ENCODE measurements around the gene AGBL5. TPM values are rescaled to one million over a fixed set of nuclear protein-coding genes. Genes with fewer than 3 reads are reported as not detected.

Gene AGBL5
- total RNA-seq, 2 experiments from 2014 or later = 37.4 to 42.0 TPM

DNA sequence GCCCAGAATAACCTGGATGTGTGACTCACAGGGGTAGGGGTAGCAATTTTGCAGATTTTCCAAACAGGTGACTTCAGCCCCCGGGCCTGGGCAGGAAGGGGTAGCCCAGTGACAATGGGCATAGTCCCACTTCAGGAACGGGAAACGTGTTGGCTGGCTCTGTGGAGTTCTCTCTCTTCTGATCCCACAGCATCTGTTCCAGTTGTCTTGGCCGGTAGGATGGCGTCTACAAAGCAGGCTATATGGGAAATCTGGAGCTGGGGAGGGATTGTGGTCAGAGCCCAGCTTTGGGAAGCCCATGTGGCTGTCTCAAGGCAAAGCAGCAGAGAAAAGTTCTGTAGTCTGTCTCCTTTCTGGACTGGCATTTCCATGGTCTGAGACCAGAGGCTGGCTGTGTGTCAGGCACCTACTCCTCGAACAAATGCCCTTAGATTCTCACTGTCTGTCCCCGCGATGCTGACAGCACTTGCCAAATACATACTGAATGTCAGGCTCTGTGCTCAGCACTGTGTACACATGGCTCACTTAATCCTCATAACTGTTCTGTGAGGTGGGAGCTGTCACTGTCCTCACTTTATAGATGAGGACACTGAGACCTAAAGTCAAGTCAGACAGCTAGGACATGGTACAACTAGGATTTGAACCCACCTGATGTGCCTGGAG, 36.6 kb upstream of the AGBL5 start:
- POLR2A ChIA-PET = interaction anchor here (0.5 to 0.8 kb wide), 2 partner anchors 10 to 20 kb away, joined by 3 to 5 read pairs; no protein-coding TSS in a partner anchor
- Histone ChIP-seq H3K9me3 (ENCODE audit: low read length) (no peaks in the 10 kb centered on the region), H3K27ac (ENCODE audit: low read depth, low read length, poor library complexity, severe bottlenecking) (no peak overlapping the region), H2AFZ (ENCODE audit: low read length) (no peak overlapping the region), H4K20me1 (ENCODE audit: insufficient read depth, low read length) (no peaks in the 10 kb centered on the region), H3K4me3 (ENCODE audit: low read depth, low read length, poor library complexity, severe bottlenecking) (no peak overlapping the region), H3K4me2 (ENCODE audit: low read length) (no peak overlapping the region), H3K79me2 (ENCODE audit: insufficient read depth, low read depth, low read length) (no peaks in the 10 kb centered on the region), H3K4me1 (ENCODE audit: insufficient read depth, low read length, poor library complexity, severe bottlenecking) (peaks cover 9% of the 10 kb centered on the region), H3K36me3 (ENCODE audit: insufficient read depth, low read length) (no peaks in the 10 kb centered on the region), H3K9me2 (ENCODE audit: insufficient read depth, low read length) (no peaks in the 10 kb centered on the region)
- DNase-seq (ENCODE audit: low spot score) = no peak
- BruUV-seq (replicated peaks) = no TSS peak
- intact Hi-C loops (cut with micrococcal nuclease; ENCODE audit: unreplicated experiment) = loop anchor here (5.0 kb wide), 1 partner anchor 168 kb away; the partner anchor contains the start of gene DPYSL5
- CTCF ChIA-PET (ENCODE audit: unreplicated experiment) = no interaction called here
- TF ChIP-seq, protein P1, sequence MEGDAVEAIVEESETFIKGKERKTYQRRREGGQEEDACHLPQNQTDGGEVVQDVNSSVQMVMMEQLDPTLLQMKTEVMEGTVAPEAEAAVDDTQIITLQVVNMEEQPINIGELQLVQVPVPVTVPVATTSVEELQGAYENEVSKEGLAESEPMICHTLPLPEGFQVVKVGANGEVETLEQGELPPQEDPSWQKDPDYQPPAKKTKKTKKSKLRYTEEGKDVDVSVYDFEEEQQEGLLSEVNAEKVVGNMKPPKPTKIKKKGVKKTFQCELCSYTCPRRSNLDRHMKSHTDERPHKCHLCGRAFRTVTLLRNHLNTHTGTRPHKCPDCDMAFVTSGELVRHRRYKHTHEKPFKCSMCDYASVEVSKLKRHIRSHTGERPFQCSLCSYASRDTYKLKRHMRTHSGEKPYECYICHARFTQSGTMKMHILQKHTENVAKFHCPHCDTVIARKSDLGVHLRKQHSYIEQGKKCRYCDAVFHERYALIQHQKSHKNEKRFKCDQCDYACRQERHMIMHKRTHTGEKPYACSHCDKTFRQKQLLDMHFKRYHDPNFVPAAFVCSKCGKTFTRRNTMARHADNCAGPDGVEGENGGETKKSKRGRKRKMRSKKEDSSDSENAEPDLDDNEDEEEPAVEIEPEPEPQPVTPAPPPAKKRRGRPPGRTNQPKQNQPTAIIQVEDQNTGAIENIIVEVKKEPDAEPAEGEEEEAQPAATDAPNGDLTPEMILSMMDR (conservative IDR thresholded peaks at IDR 0.05; ENCODE audit: low read length) = no peak

DNA sequence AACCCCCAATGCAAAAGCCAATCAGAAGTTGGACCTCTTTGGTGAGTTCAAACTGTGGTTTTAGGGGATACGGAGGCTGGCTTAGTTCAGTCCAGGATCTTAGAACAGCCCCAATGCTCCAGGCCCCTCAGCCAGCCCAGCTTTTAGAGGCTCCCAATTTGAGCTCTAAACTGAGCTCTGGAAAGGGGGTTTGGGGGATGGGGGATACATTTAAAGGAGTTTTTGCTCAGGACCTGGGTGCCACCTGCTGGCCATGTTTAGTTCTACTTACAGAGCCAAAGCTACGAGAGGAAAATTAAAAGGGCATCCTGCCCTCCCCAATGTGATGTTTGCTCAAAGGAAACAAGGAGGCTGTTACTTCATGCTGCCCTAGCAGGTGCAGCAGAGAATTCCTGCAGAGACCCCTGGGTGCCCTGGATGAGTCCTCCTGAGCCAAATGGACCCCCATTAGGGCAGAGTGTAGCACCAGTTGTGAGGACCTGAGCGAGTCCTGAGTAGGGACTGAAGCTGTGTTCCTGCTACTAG, 34.6 kb upstream of the AGBL5 start:
- BruUV-seq (replicated peaks) = no TSS peak
- Histone ChIP-seq H3K9me3 (ENCODE audit: low read length) (no peaks in the 10 kb centered on the region), H3K4me3 (ENCODE audit: low read depth, low read length, poor library complexity, severe bottlenecking) (no peak overlapping the region), H3K79me2 (ENCODE audit: insufficient read depth, low read depth, low read length) (no peaks in the 10 kb centered on the region), H3K4me2 (ENCODE audit: low read length) (no peak overlapping the region), H3K9me2 (ENCODE audit: insufficient read depth, low read length) (no peaks in the 10 kb centered on the region), H3K27ac (ENCODE audit: low read depth, low read length, poor library complexity, severe bottlenecking) (no peak overlapping the region), H4K20me1 (ENCODE audit: insufficient read depth, low read length) (no peaks in the 10 kb centered on the region), H2AFZ (ENCODE audit: low read length) (no peak overlapping the region), H3K4me1 (ENCODE audit: insufficient read depth, low read length, poor library complexity, severe bottlenecking) (peaks cover 9% of the 10 kb centered on the region), H3K36me3 (ENCODE audit: insufficient read depth, low read length) (no peaks in the 10 kb centered on the region)
- intact Hi-C loops (cut with micrococcal nuclease; ENCODE audit: unreplicated experiment) = loop anchor here (1.0 to 5.0 kb wide), 2 partner anchors 56 to 170 kb away; partner anchors contain the start of gene DPYSL5
- TF ChIP-seq EZH2phosphoT487 (IDR thresholded peaks at IDR 0.05; ENCODE audit: borderline replicate concordance, low read depth, low read length) = no peak
- TF ChIP-seq, protein P1 (conservative IDR thresholded peaks at IDR 0.05; ENCODE audit: low read length) = peak; percentile 88
- DNase-seq (ENCODE audit: low spot score) = peak; percentile 71
- ChIA-PET CTCF (ENCODE audit: unreplicated experiment) (interaction anchor here (0.6 to 1.3 kb wide), 5 partner anchors 13 to 286 kb away, joined by 3 to 9 read pairs (median 5); no protein-coding TSS in a partner anchor), POLR2A (interaction anchor here (0.5 to 0.7 kb wide), 4 partner anchors 13 to 1439 kb away, joined by 3 to 5 read pairs (median 4); no protein-coding TSS in a partner anchor)

DNA sequence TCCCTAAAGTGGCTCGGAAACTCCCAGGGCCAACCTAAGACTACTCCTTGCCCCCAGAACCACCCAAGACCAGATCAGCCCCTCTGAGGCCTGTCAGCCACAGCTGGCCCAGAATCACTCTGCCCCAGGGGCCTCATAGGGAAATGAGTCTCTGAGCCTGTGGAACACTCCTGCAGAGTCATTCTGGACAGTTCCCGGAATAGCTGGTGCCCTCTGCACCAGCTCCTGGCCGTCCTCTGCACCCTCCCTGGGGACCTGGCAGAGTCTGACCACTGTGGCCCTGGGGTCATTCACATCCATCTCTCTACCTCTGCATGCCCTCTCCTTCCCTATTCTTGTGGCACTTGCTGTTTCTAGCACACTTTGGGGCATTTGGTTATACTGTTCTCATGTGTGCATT, 33.3 kb upstream of the AGBL5 start:
- Histone ChIP-seq H3K9me2 (ENCODE audit: insufficient read depth, low read length) (no peaks in the 10 kb centered on the region), H3K4me2 (ENCODE audit: low read length) (no peak overlapping the region), H2AFZ (ENCODE audit: low read length) (no peak overlapping the region), H3K4me1 (ENCODE audit: insufficient read depth, low read length, poor library complexity, severe bottlenecking) (peaks cover 9% of the 10 kb centered on the region), H3K27ac (ENCODE audit: low read depth, low read length, poor library complexity, severe bottlenecking) (no peak overlapping the region), H3K4me3 (ENCODE audit: low read depth, low read length, poor library complexity, severe bottlenecking) (no peak overlapping the region), H3K9me3 (ENCODE audit: low read length) (no peaks in the 10 kb centered on the region), H3K36me3 (ENCODE audit: insufficient read depth, low read length) (no peaks in the 10 kb centered on the region), H4K20me1 (ENCODE audit: insufficient read depth, low read length) (no peaks in the 10 kb centered on the region), H3K79me2 (ENCODE audit: insufficient read depth, low read depth, low read length) (no peaks in the 10 kb centered on the region)
- DNase-seq (ENCODE audit: low spot score) = no peak
- ChIA-PET CTCF (ENCODE audit: unreplicated experiment) (no interaction called here), POLR2A (no interaction called here)
- intact Hi-C loops (cut with micrococcal nuclease; ENCODE audit: unreplicated experiment) = loop anchor here (5.0 kb wide), 1 partner anchor 171 kb away; the partner anchor contains the start of gene DPYSL5
- no TSS peak for BruUV-seq (replicated peaks)
- no peak for TF ChIP-seq EZH2phosphoT487 (IDR thresholded peaks at IDR 0.05; ENCODE audit: borderline replicate concordance, low read depth, low read length)
- TF ChIP-seq, protein P1 (conservative IDR thresholded peaks at IDR 0.05; ENCODE audit: low read length) = no peak

All from OCI-LY7 (cell line).